NCI-H1048 (cell line): ENCODE results near the gene AGL.
"Not testable (repeated sequence)": the region's sequence is repeated elsewhere in the genome, so short reads cannot be mapped to it uniquely, and the experiment has no call there.

Experiments
- DNase-seq: peaks from one replicate; lab custom pipeline; 2025; lab: John Stamatoyannopoulos, UW

Gene AGL

DNA sequence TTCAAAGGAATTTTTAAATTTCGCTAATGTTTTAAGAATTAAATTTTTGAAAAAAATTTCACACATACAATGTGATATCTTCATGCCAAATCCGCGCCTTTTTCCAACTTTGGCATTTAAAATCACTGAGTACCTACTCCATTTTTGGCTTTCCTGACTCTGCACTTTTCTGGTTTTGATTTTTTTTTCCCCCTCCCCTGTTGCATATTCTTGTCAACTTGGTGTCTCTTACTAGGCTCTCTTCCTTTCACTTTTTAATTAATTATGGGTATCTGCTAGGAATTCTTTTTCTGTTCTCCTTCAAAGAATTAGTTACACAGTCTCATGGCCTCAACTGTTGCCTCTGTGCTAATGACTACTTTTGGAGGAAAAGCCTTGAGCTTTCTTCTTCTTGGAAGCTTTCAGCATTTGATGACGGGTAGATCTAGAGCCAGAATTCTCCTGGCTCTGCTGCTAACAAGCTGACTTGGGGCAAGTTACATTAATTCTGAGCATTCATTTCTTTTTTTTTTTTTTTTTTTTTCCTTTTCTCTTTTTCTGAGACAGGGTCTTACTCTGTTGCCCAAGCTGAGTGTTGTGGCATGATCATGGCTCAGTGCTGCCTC lies 1.8 kb downstream of the AGL start:
- no peak for DNase-seq

DNA sequence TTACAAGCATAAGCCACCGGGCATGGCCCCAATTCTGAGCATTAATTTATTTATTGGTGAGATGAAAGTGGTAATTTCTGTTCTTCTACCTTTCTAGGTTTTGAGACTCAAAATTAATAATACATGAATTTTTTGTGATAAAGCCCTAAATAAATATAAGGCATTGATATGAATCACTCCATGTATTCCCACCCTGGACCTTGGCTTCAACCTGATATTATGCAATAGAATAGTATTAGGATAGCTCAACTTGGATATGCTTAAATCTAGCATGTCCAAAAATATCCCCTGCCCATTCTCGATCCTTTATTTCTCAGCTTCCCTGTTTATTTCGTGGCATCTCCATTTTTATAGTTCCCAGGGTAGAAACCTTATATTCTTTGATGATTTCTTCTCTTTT lies 2.5 kb downstream of the AGL start:
- no peak for DNase-seq

DNA sequence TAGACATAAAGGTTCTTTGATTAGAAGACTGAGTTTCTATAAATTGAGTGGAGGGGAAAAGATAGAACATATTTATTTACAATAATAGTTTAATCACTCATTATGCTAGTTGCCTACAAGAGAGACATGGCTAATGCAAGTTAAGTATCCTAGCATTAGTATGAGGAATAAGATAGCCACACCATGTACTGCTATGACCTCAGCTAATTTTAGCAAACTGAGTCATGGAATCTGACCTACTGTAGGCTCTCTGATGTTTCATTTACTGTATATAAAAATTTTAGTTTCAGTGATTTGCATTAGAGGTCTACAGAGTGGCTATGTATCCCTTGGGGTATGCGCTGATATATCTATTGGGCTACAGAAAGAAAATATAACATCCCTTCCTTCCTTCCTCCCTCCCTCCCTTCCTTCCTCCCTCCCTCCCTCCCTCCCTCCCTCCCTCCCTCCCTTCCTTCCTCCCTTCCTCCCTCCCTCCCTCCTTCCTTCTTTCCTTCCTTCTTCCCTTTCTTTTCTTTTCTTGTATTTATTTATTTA lies 5.8 kb downstream of the AGL start:
- DNase-seq: no peak

DNA sequence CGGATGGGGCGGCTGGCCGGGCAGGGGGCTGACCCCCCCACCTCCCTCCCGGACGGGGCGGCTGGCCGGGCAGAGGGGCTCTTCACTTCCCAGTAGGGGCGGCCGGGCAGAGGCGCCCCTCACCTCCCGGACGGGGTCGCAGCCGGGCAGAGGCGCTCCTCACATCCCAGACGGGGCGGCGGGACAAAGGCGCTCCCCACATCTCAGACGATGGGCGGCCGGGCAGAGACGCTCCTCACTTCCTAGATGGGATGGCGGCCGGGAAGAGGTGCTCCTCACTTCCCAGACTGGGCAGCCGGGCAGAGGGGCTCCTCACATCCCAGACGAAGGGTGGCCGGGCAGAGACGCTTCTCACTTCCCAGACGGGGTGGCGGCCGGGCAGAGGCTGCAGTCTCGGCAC lies 6.9 kb downstream of the AGL start:
- not testable (repeated sequence) for DNase-seq

DNA sequence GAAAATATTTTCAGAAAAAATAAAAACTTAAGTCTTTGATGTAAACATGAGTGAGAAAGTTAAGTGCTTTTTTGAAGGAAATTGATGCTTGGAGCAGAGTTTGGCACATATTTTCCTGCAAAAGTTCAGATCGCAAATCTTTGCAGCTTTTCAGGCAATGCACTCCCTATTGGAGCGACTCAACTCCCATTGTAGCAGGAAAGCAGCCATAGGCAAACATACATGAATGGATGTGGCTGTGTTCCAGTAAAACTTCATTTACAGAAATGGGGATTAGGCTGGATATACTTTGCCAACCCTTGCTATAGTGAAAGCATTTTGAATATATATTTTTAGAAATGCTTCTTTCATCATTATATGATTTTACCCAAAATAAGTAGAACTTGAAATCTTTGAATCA lies 8.1 kb downstream of the AGL start:
- DNase-seq: no peak

DNA sequence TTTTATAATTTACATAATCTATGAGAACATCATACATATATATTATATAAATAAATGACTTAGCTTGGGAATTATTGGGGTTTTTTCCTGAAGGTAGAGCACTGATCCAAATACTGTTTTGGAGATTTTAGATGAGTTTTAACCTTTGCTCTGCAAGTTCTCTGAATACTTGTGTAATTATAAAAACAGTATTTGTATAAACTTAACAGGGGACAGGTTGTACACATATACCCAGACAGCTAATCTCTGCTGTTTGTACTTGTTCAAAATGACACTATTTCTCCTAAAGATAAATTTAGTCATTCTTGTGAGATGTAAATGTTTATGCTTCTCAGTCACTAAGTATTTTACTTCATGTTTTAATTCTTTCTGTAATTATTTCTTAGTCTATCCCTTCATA lies 8.7 kb downstream of the AGL start:
- no peak for DNase-seq

DNA sequence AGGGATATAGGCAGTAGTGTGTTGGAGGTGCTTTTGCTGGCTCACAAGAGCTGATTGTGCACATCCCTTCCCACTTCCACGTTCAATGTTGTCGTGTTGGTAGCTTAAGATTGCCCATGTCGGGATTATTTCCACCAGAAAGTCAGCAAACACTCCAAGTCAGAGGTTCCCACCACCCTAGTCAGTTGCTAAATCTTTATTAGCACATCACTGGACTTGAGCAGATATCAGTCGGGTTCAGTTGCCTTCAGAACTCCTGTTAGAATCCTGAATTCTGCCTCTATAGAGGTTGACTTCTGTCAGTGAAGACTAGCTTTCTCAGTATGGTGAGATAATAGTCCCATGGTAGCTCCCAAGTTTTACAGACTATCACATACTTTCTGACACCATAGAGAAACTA lies 10.5 kb downstream of the AGL start:
- no peak for DNase-seq

DNA sequence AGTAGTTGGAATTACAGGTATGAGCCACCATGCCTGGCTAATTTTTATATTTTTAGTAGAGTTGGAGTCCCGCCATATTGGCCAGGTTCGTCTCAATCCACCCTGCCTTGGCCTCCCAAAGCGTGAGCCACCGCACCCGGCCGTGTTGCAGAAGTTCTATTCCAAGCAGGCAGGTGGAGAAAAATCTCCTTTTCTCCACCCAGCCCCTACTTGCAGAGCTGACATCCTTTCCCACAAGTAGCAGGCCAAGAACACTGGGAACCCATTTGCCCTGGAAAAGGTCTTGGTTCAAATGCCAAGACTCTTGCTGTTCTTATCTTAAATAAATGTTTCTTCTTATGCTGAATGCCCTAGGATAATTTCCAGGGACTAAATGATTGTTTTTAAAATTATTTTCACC lies 17.5 kb downstream of the AGL start:
- no peak for DNase-seq

DNA sequence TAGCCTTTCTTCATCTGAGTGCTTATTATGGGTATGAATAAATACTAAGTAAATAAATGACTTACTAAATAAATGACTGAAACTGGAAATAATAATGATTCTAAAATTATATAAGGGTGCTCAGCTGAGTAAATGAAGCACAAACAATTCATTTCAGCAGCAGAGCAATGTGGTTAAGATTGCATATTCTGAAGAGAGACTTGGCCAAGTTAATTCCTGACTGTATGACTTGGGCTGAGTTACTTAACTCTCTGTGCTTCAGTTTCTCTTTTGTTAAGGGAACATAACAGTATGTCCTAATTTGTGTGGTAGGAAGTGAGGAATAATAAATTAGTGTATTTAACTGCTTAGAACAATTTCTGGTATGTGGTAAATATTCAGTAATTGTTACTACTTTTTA lies 19.1 kb downstream of the AGL start:
- no peak for DNase-seq

DNA sequence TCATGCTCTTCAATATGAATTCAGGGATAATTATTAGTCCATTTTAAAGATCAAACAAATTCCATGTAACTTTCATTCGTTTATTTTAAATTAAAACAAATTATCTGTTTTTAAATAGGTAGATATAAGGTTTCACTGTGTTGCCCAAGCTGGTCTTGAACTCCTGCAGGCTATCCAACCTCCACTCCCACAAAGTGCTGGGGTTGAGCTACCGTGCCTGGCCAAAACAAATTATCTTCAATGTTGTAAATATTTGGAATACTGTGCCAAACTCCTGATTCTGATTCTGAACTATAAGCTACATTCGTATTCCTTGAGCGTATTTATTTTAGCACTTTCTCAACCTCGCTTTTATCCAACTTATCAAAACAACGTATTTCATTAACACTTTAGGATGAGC lies 19.6 kb downstream of the AGL start:
- no peak for DNase-seq

DNA sequence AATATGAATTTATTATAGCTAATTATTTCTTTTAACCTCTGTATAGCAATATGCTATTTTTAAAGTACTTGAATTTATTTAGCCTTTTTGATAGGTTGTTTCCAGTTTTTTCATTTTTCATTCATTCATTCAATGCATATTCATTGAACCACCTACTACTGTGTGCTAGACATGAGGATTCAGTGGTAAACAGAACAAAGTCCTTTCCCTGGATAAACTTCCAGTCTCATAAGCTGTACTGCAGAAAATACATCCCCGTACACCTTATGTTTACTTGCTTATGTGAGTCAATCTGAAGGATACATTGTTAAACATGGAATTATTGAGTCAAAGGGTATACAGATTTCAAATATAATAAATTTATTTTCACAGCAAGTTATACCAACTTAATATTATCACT lies 21.9 kb downstream of the AGL start:
- no peak for DNase-seq

DNA sequence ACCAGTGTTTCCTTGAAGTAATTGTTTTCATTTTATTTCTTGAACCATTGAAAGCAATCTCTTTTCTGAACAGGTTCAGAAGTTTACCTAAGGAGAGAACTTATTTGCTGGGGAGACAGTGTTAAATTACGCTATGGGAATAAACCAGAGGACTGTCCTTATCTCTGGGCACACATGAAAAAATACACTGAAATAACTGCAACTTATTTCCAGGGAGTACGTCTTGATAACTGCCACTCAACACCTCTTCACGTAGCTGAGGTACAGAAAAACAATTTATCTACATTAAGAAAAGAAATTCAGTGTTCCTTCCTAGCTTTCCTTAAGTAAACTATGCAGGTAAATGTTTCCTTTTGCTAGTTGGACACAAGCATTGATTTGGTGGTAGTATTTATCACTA lies 27.4 kb downstream of the AGL start:
- DNase-seq: no peak

DNA sequence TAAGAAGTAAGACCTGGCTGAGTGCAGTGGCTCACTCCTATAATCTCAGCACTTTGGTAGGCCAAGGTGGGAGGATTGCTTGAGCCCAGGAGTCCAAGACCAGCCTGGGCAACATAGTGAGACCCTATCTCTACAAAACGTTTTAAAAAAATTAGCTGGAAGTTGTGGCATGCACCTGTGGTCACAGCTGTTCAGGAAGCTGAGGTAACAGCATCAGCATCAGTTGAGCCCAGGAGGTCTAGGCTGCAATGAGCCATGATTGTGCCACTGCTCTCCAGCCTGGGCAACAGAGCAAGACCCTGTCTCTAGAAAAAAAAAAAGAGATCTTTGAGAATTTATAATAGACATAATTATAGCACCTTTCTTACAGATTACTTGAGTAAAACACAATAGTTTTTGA lies 36.0 kb downstream of the AGL start:
- DNase-seq: no peak

DNA sequence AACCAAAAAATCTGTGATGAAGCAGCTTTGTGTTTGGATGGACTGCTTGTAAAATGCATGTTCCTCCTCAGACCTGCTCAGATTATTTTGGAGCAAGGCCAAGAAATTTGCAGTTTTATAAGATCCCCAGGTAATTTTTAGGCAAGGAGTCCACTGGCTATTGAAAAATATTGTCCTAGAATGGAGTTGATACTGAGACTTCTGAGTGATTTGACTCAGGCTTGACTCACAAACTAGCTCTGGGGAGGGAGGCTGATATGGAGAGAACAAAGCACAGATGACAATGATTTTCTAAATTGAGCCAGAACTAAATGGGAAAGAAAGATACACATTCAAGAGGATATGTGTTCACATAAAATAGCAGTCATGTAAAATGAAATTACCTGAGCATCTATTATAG lies 36.7 kb downstream of the AGL start:
- DNase-seq: no peak

DNA sequence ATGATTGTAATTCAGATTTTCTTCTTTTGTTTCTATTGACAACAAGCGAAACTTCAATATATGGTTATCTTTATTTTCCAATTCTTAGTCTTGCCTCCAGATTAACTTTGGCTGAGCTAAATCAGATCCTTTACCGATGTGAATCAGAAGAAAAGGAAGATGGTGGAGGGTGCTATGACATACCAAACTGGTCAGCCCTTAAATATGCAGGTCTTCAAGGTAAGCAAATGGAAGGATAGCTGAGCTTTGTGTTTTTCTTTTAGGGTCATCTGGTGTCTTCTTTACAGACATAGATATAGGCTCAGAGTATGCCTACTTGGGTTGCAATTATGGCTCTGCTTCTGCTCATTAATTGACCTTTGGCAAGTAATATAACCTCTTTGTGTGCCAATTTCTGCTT lies 37.7 kb downstream of the AGL start:
- no peak for DNase-seq

DNA sequence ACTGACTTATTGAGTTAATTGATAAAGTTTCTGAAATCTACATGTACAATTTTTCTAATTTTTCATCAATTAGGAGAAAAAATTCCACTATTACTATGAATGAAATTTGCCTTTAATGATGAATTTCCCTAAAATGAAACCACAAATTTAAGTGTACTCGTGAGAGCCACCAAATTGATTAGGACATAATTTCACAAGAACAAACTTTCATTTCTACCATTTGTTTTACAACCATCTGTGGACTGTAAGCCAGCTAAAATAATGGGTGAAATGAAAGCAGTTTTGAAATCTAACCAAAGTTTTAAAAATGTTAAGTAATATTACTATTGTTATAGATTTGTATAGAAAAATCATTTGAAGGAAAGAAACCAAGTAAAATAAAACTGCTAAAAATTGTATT lies 41.8 kb downstream of the AGL start:
- DNase-seq: no peak

DNA sequence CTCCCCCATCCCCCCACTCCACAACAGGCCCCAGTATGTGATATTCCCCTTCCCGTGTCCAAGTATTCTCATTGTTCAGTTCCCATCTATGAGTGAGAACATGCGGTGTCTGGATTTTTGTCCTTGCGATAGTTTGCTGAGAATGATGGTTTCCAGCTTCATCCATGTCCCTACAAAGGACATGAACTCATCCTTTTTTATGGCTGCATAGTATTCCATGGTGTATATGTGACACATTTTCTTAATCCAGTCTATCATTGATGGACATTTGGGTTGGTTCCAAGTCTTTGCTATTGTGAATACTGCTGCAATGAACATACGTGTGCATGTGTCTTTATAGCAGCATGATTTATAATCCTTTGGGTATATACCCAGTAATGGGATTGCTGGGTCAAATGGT lies 53.1 kb downstream of the AGL start:
- DNase-seq: not testable (repeated sequence)

DNA sequence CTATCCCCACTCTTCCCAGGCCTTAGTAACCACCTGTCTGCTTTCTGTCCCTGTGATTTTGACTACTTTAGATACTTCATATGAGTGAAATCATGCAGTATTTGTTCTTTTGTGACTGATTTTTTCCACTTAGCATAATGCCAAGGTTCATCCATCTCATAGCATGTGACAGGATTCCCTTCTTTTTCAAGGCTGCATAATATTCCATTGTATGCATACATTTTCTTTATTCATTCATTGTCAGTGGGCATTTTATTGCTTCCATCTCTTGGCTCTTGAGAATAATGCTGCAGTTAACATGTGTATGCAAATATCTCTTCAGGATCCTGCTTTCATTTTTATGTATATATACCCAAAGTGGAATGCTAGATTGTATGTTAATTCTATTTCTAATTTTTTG lies 56.4 kb downstream of the AGL start:
- no peak for DNase-seq

DNA sequence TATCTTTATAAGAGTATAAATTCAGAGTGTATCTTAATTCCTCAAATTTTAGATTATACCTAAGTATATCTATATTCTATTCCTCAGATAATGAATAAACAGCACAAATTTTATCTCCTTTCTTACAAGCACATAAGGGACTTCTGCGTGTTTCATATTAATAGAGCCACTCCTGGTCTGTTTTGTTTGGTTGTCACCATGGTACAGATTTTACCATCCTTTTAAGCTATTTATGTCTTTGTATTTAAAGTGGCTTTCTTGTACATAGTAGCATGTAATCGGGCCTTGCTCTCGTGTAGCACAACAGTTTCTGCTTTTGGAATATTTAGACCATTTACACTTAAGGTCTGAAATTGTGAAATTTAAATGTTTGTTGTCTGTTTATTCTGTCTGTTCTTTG lies 67.1 kb downstream of the AGL start:
- no peak for DNase-seq

DNA sequence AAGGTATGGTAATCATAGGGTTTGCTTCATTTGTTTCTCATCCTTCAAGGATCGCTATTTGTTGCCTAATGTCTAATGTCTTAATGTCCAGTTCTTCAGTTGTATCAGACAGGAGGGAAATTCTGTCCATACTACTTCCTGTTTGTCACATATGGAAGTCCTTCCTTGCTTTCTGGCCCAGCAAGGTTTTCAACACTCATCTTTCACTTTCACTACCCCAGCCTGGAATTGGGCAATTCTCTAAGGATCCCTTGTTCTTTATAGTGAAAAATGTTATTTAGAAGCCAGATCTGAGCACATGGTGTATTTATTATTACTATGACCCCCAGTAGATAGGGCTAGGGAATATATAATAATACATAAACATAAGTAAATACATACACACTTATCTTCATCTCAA lies 69.1 kb downstream of the AGL start:
- no peak for DNase-seq

DNA sequence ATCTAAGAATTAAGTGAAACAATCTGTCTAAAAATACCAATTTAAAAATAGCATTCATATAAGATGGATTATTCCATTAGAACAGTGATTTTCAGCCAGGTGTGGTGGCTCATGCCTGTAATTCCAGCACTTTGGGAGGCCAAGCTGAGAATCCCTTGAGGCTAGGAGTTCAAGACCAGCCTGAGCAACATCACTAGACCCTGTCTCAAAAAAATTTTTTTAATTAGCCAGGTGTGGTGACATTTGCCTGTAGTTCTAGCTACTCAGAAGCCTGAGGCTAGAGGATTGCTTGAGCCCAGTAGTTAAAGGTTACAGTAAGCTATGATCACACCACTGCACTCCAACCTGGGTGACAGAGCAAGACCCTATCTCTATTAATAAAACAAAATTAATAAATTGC lies 84.6 kb downstream of the AGL start:
- no peak for DNase-seq

DNA sequence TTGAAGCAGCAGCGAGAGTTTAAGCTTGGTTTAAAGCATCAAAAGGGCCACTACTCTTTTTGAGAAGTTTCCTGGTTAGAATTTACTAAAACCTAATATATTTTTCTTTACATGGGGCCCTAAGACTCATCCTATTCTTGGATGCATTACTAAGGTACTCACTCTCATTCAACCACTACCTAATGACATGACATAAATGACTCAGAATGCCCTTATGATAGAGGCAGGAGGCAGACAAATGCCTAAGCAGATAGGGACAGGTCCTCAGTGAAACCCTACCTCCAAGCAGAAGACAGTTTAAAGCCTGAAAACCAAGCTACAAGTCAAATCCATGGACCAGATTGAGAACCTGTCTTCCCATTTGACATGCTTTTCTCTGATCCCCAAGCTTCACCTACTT lies 85.4 kb downstream of the AGL start:
- no peak for DNase-seq

DNA sequence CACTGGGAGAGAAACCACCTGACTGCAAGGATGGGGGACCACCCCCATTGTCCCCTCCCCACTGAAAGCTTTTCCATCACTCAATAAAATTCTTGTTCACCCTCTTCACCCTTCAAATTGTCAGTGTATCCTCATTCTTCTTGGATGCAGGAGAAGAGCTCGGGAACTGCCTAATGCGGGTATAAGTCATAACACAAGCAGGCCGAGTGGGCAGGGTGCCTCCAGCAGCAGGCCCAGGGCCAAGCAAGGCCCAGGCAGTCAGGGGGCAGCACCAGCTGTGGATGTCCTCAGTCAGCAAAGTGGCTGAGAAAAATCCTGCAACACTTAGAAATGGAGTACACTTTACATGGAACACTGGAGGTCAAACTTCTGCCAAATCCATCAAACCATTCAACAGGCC lies 85.9 kb downstream of the AGL start:
- no peak for DNase-seq

DNA sequence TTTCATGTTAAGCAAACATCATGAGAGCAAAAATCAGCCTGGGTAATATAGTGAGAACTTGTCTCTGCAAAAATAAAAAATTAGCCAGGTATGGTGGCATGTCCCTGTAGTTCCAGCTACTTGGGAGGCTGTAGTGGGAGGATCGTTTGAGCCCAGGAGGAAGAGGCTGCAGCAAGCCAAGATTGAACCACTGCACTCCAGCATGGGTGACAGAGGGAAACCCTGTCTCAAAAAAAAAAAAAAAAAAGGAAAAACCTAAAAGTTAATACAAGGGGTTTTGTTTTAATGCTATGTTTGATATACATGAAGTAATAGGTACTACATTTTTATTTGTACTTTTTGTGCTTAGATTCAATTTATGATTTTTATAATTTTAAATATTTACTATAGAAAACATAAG lies 92.6 kb downstream of the AGL start:
- no peak for DNase-seq
